ENCODE data around the gene STX10. TPM values are rescaled to one million over a fixed set of nuclear protein-coding genes. Genes with fewer than 3 reads are reported as not detected.

Gene STX10
- polyA plus RNA-seq, 2 of the 4 experiments (the other 2 are of a cell fraction), result 41.5 to 61.2 TPM

- TF ChIP-seq HOXB5 (CRISPR knock-in tag; IDR thresholded peaks at IDR 0.05), result 0 out of 2 replicates have a peak, but pooled peaks have one; percentile 43
- no peak for TF ChIP-seq POLR2AphosphoS2 (conservative IDR thresholded peaks at IDR 0.05; ENCODE audit: low read length)
- no peak; the same call in 1 of the 2 replicates for TF ChIP-seq TP53 (CRISPR knock-in tag; IDR thresholded peaks at IDR 0.05)
- TF ChIP-seq JUNB (IDR thresholded peaks at IDR 0.05), result no peak
- TF ChIP-seq HDAC2 (IDR thresholded peaks at IDR 0.05), result no peak
- peak; percentile 99 for TF ChIP-seq POLR2A (IDR thresholded peaks at IDR 0.05; ENCODE audit: low read length)
- TF ChIP-seq MYC (IDR thresholded peaks at IDR 0.05; ENCODE audit: borderline replicate concordance, low read length), result 0 out of 2 replicates have a peak, but pooled peaks have one; percentile 45
- TF ChIP-seq RFX5 (IDR thresholded peaks at IDR 0.05), result no peak
Measured at GRCh38 chr19:13152974-13153568, 2.9 kb upstream of the STX10 start (continued).

- Histone ChIP-seq H3K4me2 (peak overlapping the region; percentile 82), H3K9me3 (no peaks in the 10 kb centered on the region), H3K4me1 (peaks cover 19% of the 10 kb centered on the region), H3K27ac (peak overlapping the region; percentile 94 to 99), H3K4me3 (peak overlapping the region; percentile 98)
- ATAC-seq (peak in 1 of 2 experiments; percentile 4; a peak in 3 of 6 replicates), DNase-seq (ENCODE audit: low read depth in 1 of 2, low spot score in 1 of 2) (no peak), FAIRE-seq (no peak)
- ChIA-PET POLR2A (interaction anchor here (0.6 to 3.2 kb wide), 11 partner anchors 10 to 175 kb away, joined by 3 to 72 read pairs (median 6); partner anchors contain the start of gene NACC1), CTCF (interaction anchor here (0.6 to 2.0 kb wide), 8 partner anchors 11 to 187 kb away, joined by 3 to 10 read pairs (median 4); partner anchors contain the start of gene NACC1)
- TF ChIP-seq PBX3 (IDR thresholded peaks at IDR 0.05) (peak; percentile 22; the same call in 1 of the 2 replicates), FOXS1 (CRISPR knock-in tag; IDR thresholded peaks at IDR 0.05) (no peak), FOSB (CRISPR knock-in tag; IDR thresholded peaks at IDR 0.05) (0 out of 2 replicates have a peak, but pooled peaks have one; percentile 40), HEYL (CRISPR knock-in tag; IDR thresholded peaks at IDR 0.05) (no peak), USF2 (IDR thresholded peaks at IDR 0.05) (no peak), MAX (IDR thresholded peaks at IDR 0.05) (peak; percentile 70), BHLHE40 (IDR thresholded peaks at IDR 0.05; ENCODE audit: low read depth, low read length) (no peak), HMGXB4 (CRISPR knock-in tag; IDR thresholded peaks at IDR 0.05; ENCODE audit: borderline replicate concordance) (peak; percentile 40; the same call in 1 of the 2 replicates), TFCP2L1 (CRISPR knock-in tag; IDR thresholded peaks at IDR 0.05) (0 out of 2 replicates have a peak, but pooled peaks have one; percentile 50), ZSCAN20 (CRISPR knock-in tag; IDR thresholded peaks at IDR 0.05) (no peak), HES2 (IDR thresholded peaks at IDR 0.05) (no peak), HOXB13 (CRISPR knock-in tag; IDR thresholded peaks at IDR 0.05; ENCODE audit: low read depth) (0 out of 2 replicates have a peak, but pooled peaks have one; percentile 26), KDM1A (IDR thresholded peaks at IDR 0.05; ENCODE audit: low read depth) (no peak)
- 4% methylated on average over 8 of the region's 25 CpGs for WGBS (ENCODE audit: missing lambda C conversion rate)
Measured at GRCh38 chr19:13152356-13152973, 2.3 kb upstream of the STX10 start.
